ENCODE results near the gene F3. TPM values are rescaled to one million over a fixed set of nuclear protein-coding genes. Genes with fewer than 3 reads are reported as not detected.
"Not testable (repeated sequence)": the region's sequence is repeated elsewhere in the genome, so short reads cannot be mapped to it uniquely, and the experiment has no call there.

F3 gene
- total RNA-seq, 1 donor, result 5.8 TPM

DNA sequence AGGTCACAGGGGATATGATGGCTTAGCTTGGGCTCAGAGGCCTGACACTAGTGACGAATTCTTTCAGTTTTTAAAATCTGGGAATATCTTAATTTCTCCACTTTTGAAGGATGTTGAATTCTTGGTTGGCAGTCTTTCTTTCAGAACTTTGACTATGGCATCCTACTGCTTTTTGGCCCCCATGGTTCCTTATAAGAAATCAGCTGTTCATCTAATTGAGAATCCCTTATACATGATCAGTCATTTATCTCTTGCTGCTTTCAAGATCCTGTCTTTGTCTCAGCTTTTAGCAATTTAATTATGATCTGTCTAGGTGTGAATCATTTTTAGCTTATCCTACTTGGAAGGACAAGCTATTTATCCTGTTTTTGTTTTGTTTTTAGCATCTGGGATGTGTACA lies 31.2 kb upstream of the F3 start:
- Histone ChIP-seq H3K79me2 (ENCODE audit: insufficient read depth, low read length) (no peaks in the 10 kb centered on the region), H3K9me3 (ENCODE audit: low read depth, low read length) (no peaks in the 10 kb centered on the region), H3K27ac (ENCODE audit: low read depth, low read length) (no peak overlapping the region), H3K4me3 (ENCODE audit: insufficient read depth, low read length) (no peak overlapping the region), H3K27me3 (ENCODE audit: insufficient read depth, low read length) (no peaks in the 10 kb centered on the region), H3K4me1 (ENCODE audit: insufficient read depth, low read length) (no peaks in the 10 kb centered on the region), H3K4me2 (ENCODE audit: insufficient read depth, low read length) (no peak overlapping the region), H2AFZ (ENCODE audit: low read length) (no peak overlapping the region), H3K36me3 (ENCODE audit: insufficient read depth, low read length) (no peaks in the 10 kb centered on the region), H4K20me1 (ENCODE audit: insufficient read depth, low read length) (no peaks in the 10 kb centered on the region)
- TF ChIP-seq, protein P1, sequence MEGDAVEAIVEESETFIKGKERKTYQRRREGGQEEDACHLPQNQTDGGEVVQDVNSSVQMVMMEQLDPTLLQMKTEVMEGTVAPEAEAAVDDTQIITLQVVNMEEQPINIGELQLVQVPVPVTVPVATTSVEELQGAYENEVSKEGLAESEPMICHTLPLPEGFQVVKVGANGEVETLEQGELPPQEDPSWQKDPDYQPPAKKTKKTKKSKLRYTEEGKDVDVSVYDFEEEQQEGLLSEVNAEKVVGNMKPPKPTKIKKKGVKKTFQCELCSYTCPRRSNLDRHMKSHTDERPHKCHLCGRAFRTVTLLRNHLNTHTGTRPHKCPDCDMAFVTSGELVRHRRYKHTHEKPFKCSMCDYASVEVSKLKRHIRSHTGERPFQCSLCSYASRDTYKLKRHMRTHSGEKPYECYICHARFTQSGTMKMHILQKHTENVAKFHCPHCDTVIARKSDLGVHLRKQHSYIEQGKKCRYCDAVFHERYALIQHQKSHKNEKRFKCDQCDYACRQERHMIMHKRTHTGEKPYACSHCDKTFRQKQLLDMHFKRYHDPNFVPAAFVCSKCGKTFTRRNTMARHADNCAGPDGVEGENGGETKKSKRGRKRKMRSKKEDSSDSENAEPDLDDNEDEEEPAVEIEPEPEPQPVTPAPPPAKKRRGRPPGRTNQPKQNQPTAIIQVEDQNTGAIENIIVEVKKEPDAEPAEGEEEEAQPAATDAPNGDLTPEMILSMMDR (IDR thresholded peaks at IDR 0.05; ENCODE audit: extremely low read depth, low read depth, low read length), result no peak
- DNase-seq (ENCODE audit: insufficient read length, low spot score, missing footprints), result no peak

DNA sequence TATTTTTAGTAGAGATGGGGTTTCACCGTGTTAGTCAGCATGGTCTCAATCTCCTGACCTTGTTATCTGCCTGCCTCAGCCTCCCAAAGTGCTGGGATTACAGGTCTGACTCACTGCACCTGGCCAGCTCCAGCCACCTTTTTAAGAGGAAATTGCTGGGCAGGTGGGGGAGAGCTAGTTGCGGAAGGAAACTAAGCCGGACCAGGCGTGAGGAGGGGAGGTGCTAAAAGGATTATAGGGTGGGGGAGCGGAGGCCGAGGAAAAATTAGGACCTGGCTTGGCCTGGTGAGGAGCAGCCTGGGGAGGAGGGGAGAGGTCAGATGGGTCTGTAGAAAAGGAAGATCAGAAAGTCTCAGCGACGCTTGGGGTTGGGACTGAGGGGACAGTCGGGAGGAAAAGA lies 29.4 kb upstream of the F3 start:
- H2AFZ ChIP-seq (ENCODE audit: low read length); H3K36me3 ChIP-seq (ENCODE audit: insufficient read depth, low read length); H3K27ac ChIP-seq (ENCODE audit: low read depth, low read length); H3K9me3 ChIP-seq (ENCODE audit: low read depth, low read length); H3K4me2 ChIP-seq (ENCODE audit: insufficient read depth, low read length); H3K4me3 ChIP-seq (ENCODE audit: insufficient read depth, low read length); H3K4me1 ChIP-seq (ENCODE audit: insufficient read depth, low read length); DNase-seq (ENCODE audit: insufficient read length, low spot score, missing footprints); H3K79me2 ChIP-seq (ENCODE audit: insufficient read depth, low read length); H4K20me1 ChIP-seq (ENCODE audit: insufficient read depth, low read length); H3K27me3 ChIP-seq (ENCODE audit: insufficient read depth, low read length): not testable (repeated sequence)

DNA sequence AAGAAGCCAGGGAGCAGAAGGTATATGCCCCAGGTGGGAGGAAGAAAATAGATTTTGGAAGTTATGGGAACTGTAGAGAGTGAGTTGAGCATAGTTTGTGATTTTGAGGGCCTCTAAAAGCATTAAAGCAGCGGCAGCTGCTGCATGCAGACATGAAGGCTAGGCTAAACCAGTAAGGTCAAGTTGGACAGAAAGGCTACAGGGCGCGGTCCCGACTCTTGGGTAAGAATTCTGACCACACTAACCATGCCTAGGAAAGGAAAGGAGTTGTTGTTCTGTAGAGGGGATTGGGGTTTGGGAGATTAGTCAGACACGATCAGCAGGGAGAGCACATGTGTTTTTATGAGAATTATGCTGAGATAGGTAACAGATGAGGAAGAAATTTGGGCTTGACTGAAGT lies 27.2 kb upstream of the F3 start:
- not testable (repeated sequence) for H3K4me1 ChIP-seq (ENCODE audit: insufficient read depth, low read length); H2AFZ ChIP-seq (ENCODE audit: low read length); H3K4me3 ChIP-seq (ENCODE audit: insufficient read depth, low read length); H3K27ac ChIP-seq (ENCODE audit: low read depth, low read length); H3K79me2 ChIP-seq (ENCODE audit: insufficient read depth, low read length); H3K27me3 ChIP-seq (ENCODE audit: insufficient read depth, low read length); H3K9me3 ChIP-seq (ENCODE audit: low read depth, low read length); H3K4me2 ChIP-seq (ENCODE audit: insufficient read depth, low read length); H4K20me1 ChIP-seq (ENCODE audit: insufficient read depth, low read length); DNase-seq (ENCODE audit: insufficient read length, low spot score, missing footprints); H3K36me3 ChIP-seq (ENCODE audit: insufficient read depth, low read length)

DNA sequence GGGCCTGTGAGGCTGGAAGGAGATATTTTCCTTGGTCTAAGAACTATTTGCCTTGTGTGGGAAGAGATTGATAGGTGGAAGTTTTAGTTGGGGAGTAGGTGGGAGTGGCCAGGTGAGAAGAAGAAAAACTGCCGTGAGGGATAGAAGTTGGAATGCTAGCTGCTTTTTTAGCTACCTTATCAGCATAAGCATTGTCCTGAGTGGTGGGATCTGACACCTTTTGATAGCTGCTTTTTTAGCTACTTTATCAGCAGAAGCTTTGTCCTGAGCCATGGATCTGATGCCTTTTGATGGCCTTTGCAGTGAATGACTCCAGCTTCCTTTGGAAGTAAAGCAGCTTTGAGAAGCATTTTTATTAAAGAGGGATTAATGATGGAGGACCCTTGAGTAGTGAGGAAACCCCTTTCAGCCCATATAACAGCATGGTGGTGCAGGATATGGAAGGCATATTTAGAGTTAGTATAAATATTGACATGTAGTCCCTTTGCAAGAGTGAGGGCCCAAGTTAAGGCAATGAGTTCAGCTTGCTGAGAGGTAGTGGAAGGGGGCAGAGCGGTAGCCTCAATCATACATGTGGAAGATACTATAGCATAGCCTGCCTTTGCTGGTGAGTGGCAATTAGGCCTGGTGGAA lies 26.5 kb upstream of the F3 start:
- H3K79me2 ChIP-seq (ENCODE audit: insufficient read depth, low read length), result not testable (repeated sequence)

DNA sequence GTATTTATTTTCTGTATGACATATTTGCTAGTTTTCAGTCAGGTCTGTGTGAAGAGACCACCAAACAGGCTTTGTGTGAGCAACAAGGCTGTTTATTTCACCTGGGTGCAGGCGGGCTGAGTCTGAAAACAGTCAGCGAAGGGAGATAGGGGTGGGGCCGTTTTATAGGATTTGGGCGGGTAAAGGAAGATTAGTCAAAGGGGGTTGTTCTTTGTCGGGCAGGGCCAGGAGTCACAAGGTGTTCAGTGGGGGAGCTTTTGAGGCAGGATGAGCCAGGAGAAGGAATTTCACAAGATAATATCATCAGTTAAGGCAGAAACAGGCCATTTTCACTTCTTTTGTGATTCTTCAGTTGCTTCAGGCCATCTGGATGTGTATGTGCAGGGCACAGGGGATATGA lies 24.9 kb upstream of the F3 start:
- H3K4me3 ChIP-seq (ENCODE audit: insufficient read depth, low read length); H2AFZ ChIP-seq (ENCODE audit: low read length); H3K4me1 ChIP-seq (ENCODE audit: insufficient read depth, low read length); H4K20me1 ChIP-seq (ENCODE audit: insufficient read depth, low read length); DNase-seq (ENCODE audit: insufficient read length, low spot score, missing footprints); H3K36me3 ChIP-seq (ENCODE audit: insufficient read depth, low read length); H3K9me3 ChIP-seq (ENCODE audit: low read depth, low read length); H3K79me2 ChIP-seq (ENCODE audit: insufficient read depth, low read length); H3K27me3 ChIP-seq (ENCODE audit: insufficient read depth, low read length); H3K4me2 ChIP-seq (ENCODE audit: insufficient read depth, low read length); H3K27ac ChIP-seq (ENCODE audit: low read depth, low read length): not testable (repeated sequence)

More for the DNA sequence above, 26.5 kb upstream of the F3 start:
- H3K27me3 ChIP-seq (ENCODE audit: insufficient read depth, low read length); H3K27ac ChIP-seq (ENCODE audit: low read depth, low read length); H4K20me1 ChIP-seq (ENCODE audit: insufficient read depth, low read length); H3K9me3 ChIP-seq (ENCODE audit: low read depth, low read length); H3K4me3 ChIP-seq (ENCODE audit: insufficient read depth, low read length); DNase-seq (ENCODE audit: insufficient read length, low spot score, missing footprints); H3K4me2 ChIP-seq (ENCODE audit: insufficient read depth, low read length); H2AFZ ChIP-seq (ENCODE audit: low read length); H3K4me1 ChIP-seq (ENCODE audit: insufficient read depth, low read length); H3K36me3 ChIP-seq (ENCODE audit: insufficient read depth, low read length): not testable (repeated sequence)

DNA sequence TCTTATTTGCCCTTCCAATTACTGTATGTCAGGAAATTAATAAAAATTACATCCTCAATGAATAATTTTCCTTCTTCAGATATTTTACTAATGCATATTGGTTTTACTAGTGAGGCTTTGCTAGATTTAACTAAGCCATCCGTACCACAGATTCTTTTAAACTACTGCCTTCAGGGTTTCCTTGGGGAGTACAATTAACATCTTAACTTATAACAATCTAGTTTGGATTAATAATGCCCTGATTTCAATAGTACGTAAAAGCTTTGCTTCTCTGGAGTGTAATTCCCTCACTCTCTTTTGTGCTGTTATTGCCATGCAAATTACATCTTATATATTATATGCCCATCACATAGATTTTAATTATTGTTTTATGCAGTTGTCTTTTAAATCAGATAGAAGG lies 24.3 kb upstream of the F3 start:
- no peak overlapping the region for H3K4me3 ChIP-seq (ENCODE audit: insufficient read depth, low read length)
- TF ChIP-seq, protein P1 (IDR thresholded peaks at IDR 0.05; ENCODE audit: extremely low read depth, low read depth, low read length), result no peak
- no peak for DNase-seq (ENCODE audit: insufficient read length, low spot score, missing footprints)
- H2AFZ ChIP-seq (ENCODE audit: low read length), result no peak overlapping the region
- no peak overlapping the region for H3K4me2 ChIP-seq (ENCODE audit: insufficient read depth, low read length)
- no peak overlapping the region for H3K27ac ChIP-seq (ENCODE audit: low read depth, low read length)
- no peaks in the 10 kb centered on the region for H3K4me1 ChIP-seq (ENCODE audit: insufficient read depth, low read length)
- no peaks in the 10 kb centered on the region for H3K36me3 ChIP-seq (ENCODE audit: insufficient read depth, low read length)
- no peaks in the 10 kb centered on the region for H3K9me3 ChIP-seq (ENCODE audit: low read depth, low read length)
- H3K27me3 ChIP-seq (ENCODE audit: insufficient read depth, low read length), result peaks cover 4% of the 10 kb centered on the region
- no peaks in the 10 kb centered on the region for H3K79me2 ChIP-seq (ENCODE audit: insufficient read depth, low read length)
- H4K20me1 ChIP-seq (ENCODE audit: insufficient read depth, low read length), result no peaks in the 10 kb centered on the region
